ENCODE measurements around the gene EEF1A2. TPM values are rescaled to one million over a fixed set of nuclear protein-coding genes. Genes with fewer than 3 reads are reported as not detected.

The EEF1A2 gene
- total and polyA plus RNA-seq, 2 of the 4 experiments (the other 2 are of a cell fraction), result 1.3 to 4.6 TPM

DNA sequence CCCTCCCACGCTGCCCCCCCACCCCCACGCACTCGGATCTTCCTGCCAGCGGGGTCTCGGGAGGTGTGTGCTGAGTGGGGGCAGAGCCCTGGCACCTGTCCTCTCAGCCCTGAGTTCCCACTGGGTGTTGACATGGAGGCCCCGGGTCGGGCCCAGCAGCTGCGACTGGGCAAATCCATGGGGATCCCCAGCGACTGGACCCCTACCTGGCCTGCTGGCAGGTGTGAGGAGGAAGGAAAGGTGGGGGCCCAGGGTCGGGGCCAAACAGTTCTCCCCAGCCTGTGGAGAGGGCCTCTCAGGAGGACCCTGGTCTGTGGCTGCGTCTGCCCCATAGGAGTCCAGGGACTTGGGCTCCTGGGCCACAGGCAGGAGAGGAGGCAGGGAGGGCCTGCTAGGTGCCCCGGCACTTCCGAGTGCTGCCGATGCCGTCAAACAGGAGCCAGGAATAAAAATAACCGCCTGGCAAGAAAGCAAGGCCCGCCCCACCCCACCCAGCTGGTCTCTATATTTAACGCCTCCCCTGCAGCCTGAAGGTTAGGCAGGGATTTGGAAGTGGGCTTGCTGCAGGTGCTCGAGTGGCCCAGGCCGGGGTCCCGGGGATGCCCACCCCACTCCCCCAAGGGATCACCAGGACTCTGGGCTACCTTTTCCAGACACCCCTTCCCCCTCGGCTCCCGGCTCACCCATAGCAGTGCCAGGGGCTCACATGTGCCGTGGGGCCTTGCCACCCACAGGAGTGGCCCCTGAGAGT, 1.4 kb upstream of the EEF1A2 start:
- ChIA-PET CTCF (no interaction called here), POLR2A (ENCODE audit: unreplicated experiment) (interaction anchor here (0.6 kb wide), 1 partner anchor 28 kb away, joined by 5 read pairs; no protein-coding TSS in a partner anchor)
- no peak overlapping the region for H2AFZ ChIP-seq (replicated peaks; ENCODE audit: low read length, poor library complexity)
- H3K18ac ChIP-seq (ENCODE audit: low read depth, low read length), result no peak overlapping the region
- H3K36me3 ChIP-seq (ENCODE audit: control insufficient read depth, insufficient read depth, low read length), result no peaks in the 10 kb centered on the region
- H3K9ac ChIP-seq (ENCODE audit: low read depth, low read length), result no peak overlapping the region
- H4K91ac ChIP-seq (ENCODE audit: insufficient read depth, low read depth, low read length), result no peak overlapping the region
- no peak overlapping the region for H2AK9ac ChIP-seq (replicated peaks; ENCODE audit: low read depth, low read length, poor library complexity)
- H2BK15ac ChIP-seq (ENCODE audit: low read depth, low read length), result no peak overlapping the region
- peaks cover 15% of the 10 kb centered on the region for H3K9me3 ChIP-seq (ENCODE audit: control insufficient read depth, insufficient read depth, low read length)
- H3K56ac ChIP-seq (ENCODE audit: extremely low read depth, insufficient read depth, low read length), result no peak overlapping the region
- WGBS, 2 experiments (ENCODE audit: extremely low coverage in 2 of 2, insufficient read length in 1 of 2), result 80% methylated on average over 1 of the region's 24 CpGs; no CpG with 5 or more reads in 1 of the 2 experiments
- no peak overlapping the region for H3K27ac ChIP-seq (ENCODE audit: insufficient read depth, low read length)
- ATAC-seq (ENCODE audit: low read depth) (no peak), DNase-seq (no peak)
- no peak overlapping the region for H3K4me2 ChIP-seq (ENCODE audit: low read depth, low read length)
- no peak overlapping the region for H3K23ac ChIP-seq (ENCODE audit: low read depth, low read length)
- H2BK5ac ChIP-seq (ENCODE audit: low read depth, low read length, poor library complexity, severe bottlenecking), result no peak overlapping the region
- no TSS peak for BruUV-seq (replicated peaks)
- H3K4me1 ChIP-seq (ENCODE audit: control insufficient read depth, insufficient read depth, low read length), result 0 out of 2 replicates have a peak, but pooled peaks cover 3% of the 10 kb centered on the region
- H4K5ac ChIP-seq (ENCODE audit: low read depth, low read length), result no peak overlapping the region
- no peak overlapping the region for H2BK20ac ChIP-seq (ENCODE audit: low read depth, low read length)
- peaks cover 4% of the 10 kb centered on the region for H4K20me1 ChIP-seq (ENCODE audit: insufficient read depth, low read length)
- dilution Hi-C loops (cut with HindIII; ENCODE audit: low sequenced_read_pairs, unreplicated experiment) (no loop called here), in situ Hi-C loops (cut with MboI; ENCODE audit: low sequenced_read_pairs) (no loop called here), intact Hi-C loops (cut with micrococcal nuclease) (no loop called here)
- H3K4ac ChIP-seq (ENCODE audit: low read depth, low read length), result no peak overlapping the region
- H3K27me3 ChIP-seq (ENCODE audit: control insufficient read depth, insufficient read depth, low read length), result peaks cover 43% of the 10 kb centered on the region
- H2AK5ac ChIP-seq (ENCODE audit: low read depth, low read length), result no peak overlapping the region
- H3K14ac ChIP-seq (replicated peaks; ENCODE audit: low read depth, low read length), result no peak overlapping the region
- no peaks in the 10 kb centered on the region for H3K9me1 ChIP-seq (ENCODE audit: insufficient read depth, low read length)
- no peak overlapping the region for H4K8ac ChIP-seq (ENCODE audit: low read depth in 2 of 2, low read length in 2 of 2)
- TF ChIP-seq RFX5 (IDR thresholded peaks at IDR 0.05; ENCODE audit: low read depth, low read length) (no peak), NFE2L2 (IDR thresholded peaks at IDR 0.05; ENCODE audit: low read depth, low read length) (no peak), CHD1 (IDR thresholded peaks at IDR 0.05; ENCODE audit: low read depth, low read length) (no peak), RAD21 (IDR thresholded peaks at IDR 0.05; ENCODE audit: low read length) (no peak), POLR2A (IDR thresholded peaks at IDR 0.05; ENCODE audit: low read depth, low read length) (no peak), SMC3 (IDR thresholded peaks at IDR 0.05; ENCODE audit: low read depth, low read length) (no peak), FOS (IDR thresholded peaks at IDR 0.05; ENCODE audit: low read depth, low read length) (no peak), MAZ (IDR thresholded peaks at IDR 0.05; ENCODE audit: borderline replicate concordance, low read depth, low read length) (no peak), CEBPB (IDR thresholded peaks at IDR 0.05; ENCODE audit: low read depth, low read length) (no peak), RCOR1 (IDR thresholded peaks at IDR 0.05; ENCODE audit: insufficient replicate concordance, low read length) (no peak), MAFK (IDR thresholded peaks at IDR 0.05; ENCODE audit: low read depth, low read length) (no peak), BHLHE40 (IDR thresholded peaks at IDR 0.05; ENCODE audit: low read depth, low read length) (no peak)
- TF ChIP-seq, protein P1, sequence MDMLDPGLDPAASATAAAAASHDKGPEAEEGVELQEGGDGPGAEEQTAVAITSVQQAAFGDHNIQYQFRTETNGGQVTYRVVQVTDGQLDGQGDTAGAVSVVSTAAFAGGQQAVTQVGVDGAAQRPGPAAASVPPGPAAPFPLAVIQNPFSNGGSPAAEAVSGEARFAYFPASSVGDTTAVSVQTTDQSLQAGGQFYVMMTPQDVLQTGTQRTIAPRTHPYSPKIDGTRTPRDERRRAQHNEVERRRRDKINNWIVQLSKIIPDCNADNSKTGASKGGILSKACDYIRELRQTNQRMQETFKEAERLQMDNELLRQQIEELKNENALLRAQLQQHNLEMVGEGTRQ (IDR thresholded peaks at IDR 0.05; ENCODE audit: low read depth, low read length), result no peak
- TF ChIP-seq, protein P2, sequence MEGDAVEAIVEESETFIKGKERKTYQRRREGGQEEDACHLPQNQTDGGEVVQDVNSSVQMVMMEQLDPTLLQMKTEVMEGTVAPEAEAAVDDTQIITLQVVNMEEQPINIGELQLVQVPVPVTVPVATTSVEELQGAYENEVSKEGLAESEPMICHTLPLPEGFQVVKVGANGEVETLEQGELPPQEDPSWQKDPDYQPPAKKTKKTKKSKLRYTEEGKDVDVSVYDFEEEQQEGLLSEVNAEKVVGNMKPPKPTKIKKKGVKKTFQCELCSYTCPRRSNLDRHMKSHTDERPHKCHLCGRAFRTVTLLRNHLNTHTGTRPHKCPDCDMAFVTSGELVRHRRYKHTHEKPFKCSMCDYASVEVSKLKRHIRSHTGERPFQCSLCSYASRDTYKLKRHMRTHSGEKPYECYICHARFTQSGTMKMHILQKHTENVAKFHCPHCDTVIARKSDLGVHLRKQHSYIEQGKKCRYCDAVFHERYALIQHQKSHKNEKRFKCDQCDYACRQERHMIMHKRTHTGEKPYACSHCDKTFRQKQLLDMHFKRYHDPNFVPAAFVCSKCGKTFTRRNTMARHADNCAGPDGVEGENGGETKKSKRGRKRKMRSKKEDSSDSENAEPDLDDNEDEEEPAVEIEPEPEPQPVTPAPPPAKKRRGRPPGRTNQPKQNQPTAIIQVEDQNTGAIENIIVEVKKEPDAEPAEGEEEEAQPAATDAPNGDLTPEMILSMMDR (conservative IDR thresholded peaks at IDR 0.05; ENCODE audit: low read depth, low read length), result no peak
- TF ChIP-seq, protein P3, sequence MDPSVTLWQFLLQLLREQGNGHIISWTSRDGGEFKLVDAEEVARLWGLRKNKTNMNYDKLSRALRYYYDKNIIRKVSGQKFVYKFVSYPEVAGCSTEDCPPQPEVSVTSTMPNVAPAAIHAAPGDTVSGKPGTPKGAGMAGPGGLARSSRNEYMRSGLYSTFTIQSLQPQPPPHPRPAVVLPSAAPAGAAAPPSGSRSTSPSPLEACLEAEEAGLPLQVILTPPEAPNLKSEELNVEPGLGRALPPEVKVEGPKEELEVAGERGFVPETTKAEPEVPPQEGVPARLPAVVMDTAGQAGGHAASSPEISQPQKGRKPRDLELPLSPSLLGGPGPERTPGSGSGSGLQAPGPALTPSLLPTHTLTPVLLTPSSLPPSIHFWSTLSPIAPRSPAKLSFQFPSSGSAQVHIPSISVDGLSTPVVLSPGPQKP (IDR thresholded peaks at IDR 0.05; ENCODE audit: borderline replicate concordance, low read depth, low read length), result no peak
- H2BK120ac ChIP-seq (ENCODE audit: low read depth, low read length), result no peak overlapping the region
- no peak overlapping the region for H3K4me3 ChIP-seq (ENCODE audit: insufficient read depth, low read depth, low read length)
- H3K79me1 ChIP-seq (ENCODE audit: low read depth in 1 of 2, low read length in 2 of 2), result no peaks in the 10 kb centered on the region

Measured in IMR-90 (cell line).